GM18951 (cell line): ENCODE results near the gene ATXN7.

ENCODE experiments used
- POLR2A ChIP-seq: IDR thresholded peaks from 4 replicates; pipeline ENCODE4 v1.6.1; 2011; ENCODE audit warnings: mild to moderate bottlenecking; ENCODE audit not compliant: insufficient read length, insufficient read depth; ENCODE audit errors: extremely low read depth
- in situ Hi-C: fragments of 300-500 bp; cut with MboI; formaldehyde crosslinking; loops from one replicate; pipeline ENCODE4 v1.12.0; 2022; ENCODE audit warnings: low sequenced_read_pairs, mixed read lengths, inconsistent platforms; ENCODE audit not compliant: unreplicated experiment

The ATXN7 gene

GRCh38 chr3:63990204-63990603 lies 126.5 kb downstream of the ATXN7 start:
- TF ChIP-seq POLR2A, result no peak
- in situ Hi-C loops, result no loop called here

- TF ChIP-seq POLR2A, result no peak
- in situ Hi-C loops, result no loop called here
Measured at GRCh38 chr3:63990733-63991132, 127.1 kb downstream of the ATXN7 start.

GRCh38 chr3:63991666-63992065 lies 128.0 kb downstream of the ATXN7 start:
- no peak for TF ChIP-seq POLR2A
- in situ Hi-C loops, result no loop called here

GRCh38 chr3:63992516-63993209 lies 129.0 kb downstream of the ATXN7 start:
- in situ Hi-C loops, result no loop called here

GRCh38 chr3:63993653-63994079 lies 130.0 kb downstream of the ATXN7 start:
- no peak for TF ChIP-seq POLR2A

More at GRCh38 chr3:63992516-63993209, 129.0 kb downstream of the ATXN7 start:
- no peak for TF ChIP-seq POLR2A

GRCh38 chr3:63995086-63995485 lies 131.4 kb downstream of the ATXN7 start:
- in situ Hi-C loops, result no loop called here
- no peak for TF ChIP-seq POLR2A

More at GRCh38 chr3:63993653-63994079, 130.0 kb downstream of the ATXN7 start:
- in situ Hi-C loops, result no loop called here

GRCh38 chr3:63998852-63999754 lies 135.4 kb downstream of the ATXN7 start:
- in situ Hi-C loops, result no loop called here
- TF ChIP-seq POLR2A, result no peak

GRCh38 chr3:64000453-64001055 lies 136.9 kb downstream of the ATXN7 start:
- in situ Hi-C loops, result loop anchor here (25.0 kb wide), 1 partner anchor 638 kb away; no protein-coding TSS in a partner anchor
- no peak for TF ChIP-seq POLR2A

- no peak for TF ChIP-seq POLR2A
- in situ Hi-C loops, result loop anchor here (25.0 kb wide), 1 partner anchor 640 kb away; no protein-coding TSS in a partner anchor
Measured at GRCh38 chr3:64002233-64002632, 138.6 kb downstream of the ATXN7 start.

- no peak for TF ChIP-seq POLR2A
- in situ Hi-C loops, result loop anchor here (25.0 kb wide), 1 partner anchor 641 kb away; no protein-coding TSS in a partner anchor
Measured at GRCh38 chr3:64003589-64003988, 139.9 kb downstream of the ATXN7 start.

GRCh38 chr3:64008017-64008416 lies 144.3 kb downstream of the ATXN7 start:
- TF ChIP-seq POLR2A, result no peak
- in situ Hi-C loops, result loop anchor here (25.0 kb wide), 1 partner anchor 646 kb away; no protein-coding TSS in a partner anchor

- TF ChIP-seq POLR2A, result no peak
- in situ Hi-C loops, result loop anchor here (25.0 kb wide), 1 partner anchor 646 kb away; no protein-coding TSS in a partner anchor
Measured at GRCh38 chr3:64008487-64009351, 145.1 kb downstream of the ATXN7 start.
